Measurements from ENCODE around the gene ZCCHC3.
A peak's percentile ranks its signal among the peaks of the same experiment; 100 is the strongest.

The ZCCHC3 gene

GRCh38 chr20:347317-347639 is 49.9 kb downstream of the ZCCHC3 start:
- no peak for DNase-seq

- DNase-seq = peak; percentile 31
Observed at GRCh38 chr20:347640-348484, 50.5 kb downstream of the ZCCHC3 start.

GRCh38 chr20:348972-349841 is 51.8 kb downstream of the ZCCHC3 start:
- DNase-seq = no peak
